HG02870 (cell line): ENCODE results near the gene NEUROD1.
"Not testable (repeated sequence)": the region's sequence is repeated elsewhere in the genome, so short reads cannot be mapped to it uniquely, and the experiment has no call there.

Experiments used
- ATAC-seq: cut with Tn5 transposase; IDR thresholded peaks from one replicate; pipeline ENCODE4 v1.9.1; 2021; ENCODE audit warnings: mild to moderate bottlenecking, moderate library complexity; ENCODE audit not compliant: unreplicated experiment

NEUROD1 gene

DNA sequence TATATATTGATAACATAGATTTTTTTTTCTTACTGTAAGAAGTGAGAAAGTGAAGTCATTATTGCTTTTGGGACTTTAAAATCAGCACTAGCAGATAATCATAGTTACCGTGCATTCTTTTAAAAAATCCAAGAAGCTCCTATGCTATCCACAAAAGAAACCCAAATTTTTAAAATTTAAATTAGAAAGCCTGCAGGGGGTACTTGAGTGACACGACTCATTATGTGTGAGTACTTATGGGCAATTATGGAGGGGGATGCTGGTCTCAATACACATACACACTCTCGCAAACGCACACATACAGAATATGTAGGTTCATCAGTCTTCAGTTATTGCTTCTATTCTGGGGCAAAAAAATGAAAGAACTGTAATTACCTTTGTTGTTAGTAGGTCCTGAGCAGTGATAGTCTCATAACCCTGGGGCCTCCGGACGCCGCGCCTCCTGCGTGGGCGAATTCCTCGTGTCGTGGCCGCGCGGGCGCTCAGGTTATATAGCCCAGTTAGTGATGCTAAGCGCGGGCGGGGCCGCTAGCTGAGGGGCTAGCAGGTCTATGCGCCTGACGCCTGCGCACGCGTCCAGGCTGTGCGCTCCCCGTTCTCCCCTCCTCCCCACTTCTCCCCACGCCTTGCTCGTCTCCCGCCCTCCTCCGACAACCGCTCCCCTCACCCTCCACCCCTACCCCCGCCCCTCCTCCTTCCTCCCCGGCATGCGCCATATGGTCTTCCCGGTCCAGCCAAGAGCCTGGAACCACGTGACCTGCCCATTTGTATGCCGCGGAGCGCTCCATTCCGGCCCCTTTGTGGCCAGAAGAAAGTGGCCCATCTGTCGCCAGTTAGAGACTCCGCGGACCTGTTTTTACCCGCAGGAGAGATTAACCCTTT is at the start of gene NEUROD1:
Gene NEUROD1 (minus strand): TSS at position 463 of the 882 bp plus-strand sequence. CDS start 1,657 bp downstream, outside the sequence.
- no peak for ATAC-seq

DNA sequence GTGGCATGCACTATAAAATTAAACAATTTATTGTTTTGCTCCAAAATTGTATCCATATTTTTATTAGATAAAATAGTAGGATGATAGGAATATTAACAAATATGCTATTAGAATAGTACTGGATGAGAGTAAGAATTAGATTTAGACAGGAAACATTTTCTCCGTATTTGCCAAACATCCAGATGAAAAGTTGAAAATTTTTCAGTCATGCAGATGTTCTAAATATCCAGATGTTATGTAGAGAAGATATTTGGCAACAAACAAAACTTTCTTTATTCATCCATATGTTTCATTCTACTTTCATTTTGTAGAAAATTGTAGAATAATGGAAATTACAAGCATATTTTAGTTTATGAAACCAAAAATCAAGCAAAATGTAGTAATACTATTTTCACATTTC is 45.2 kb upstream of the NEUROD1 start:
- ATAC-seq: no peak

DNA sequence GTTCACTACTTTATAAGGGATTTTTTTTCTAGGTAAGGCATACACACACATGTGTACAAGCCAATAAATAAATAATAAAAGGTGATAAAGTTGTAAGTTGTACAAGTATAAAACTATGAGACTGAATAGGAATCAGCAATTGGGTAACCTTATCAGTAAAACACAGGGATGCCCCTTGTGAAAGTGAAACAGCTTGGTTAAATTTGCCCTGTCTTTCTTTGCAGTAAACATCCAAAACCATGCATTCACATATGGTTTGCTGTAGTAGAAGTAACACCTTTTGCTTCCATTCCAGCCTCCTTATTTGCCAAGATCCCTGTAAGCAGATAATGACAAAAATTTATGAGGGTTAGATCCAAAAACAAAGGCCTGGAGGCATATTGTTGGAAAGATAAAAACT is 44.3 kb upstream of the NEUROD1 start:
- no peak for ATAC-seq

DNA sequence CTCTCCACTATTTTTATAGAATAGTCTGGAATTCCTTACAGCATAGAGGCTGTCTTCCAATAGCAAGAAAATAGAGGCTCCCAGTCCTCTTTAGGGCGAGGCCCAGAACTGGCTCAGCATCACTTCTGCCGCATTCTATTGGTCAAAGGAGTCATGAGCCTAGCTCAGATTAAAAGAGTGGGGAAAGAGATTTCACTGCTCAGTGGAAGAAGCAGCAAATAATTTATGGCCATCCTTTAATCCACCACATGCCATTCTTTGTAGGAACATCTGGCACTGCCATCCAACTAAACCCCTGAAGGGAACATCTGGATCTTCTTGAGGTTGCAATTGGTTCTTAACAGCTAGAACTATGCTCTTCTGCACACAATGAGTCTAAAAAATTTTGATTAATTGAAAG is 43.4 kb upstream of the NEUROD1 start:
- no peak for ATAC-seq

DNA sequence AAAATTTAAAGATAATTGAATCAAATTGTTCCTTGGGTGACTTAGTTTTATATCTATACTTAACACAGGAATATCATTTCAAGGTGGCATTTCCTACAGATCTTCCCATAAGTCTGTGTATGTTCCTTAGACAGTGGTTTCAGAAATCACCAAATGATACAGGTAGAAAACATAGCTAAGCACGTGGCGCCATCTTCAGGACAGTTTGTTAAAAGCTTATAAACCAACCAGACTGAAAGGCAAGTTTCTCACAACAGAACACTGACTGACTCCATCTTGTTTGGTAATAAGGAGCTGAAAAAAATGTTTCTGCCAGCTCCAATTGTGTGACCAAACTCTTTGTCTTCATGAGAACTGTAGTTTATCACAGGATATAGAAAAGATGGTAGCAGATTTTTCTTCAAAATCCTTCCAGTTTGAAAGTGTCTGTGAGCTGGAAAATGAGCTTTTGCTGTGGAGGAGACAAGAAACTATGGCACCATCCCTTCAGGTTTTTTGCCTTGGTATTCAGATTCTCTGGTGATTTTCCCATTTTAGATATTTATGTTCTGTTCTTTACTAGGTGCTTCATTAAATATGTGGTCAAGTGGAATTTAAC is 34.8 kb upstream of the NEUROD1 start:
- ATAC-seq: peak; percentile 81

DNA sequence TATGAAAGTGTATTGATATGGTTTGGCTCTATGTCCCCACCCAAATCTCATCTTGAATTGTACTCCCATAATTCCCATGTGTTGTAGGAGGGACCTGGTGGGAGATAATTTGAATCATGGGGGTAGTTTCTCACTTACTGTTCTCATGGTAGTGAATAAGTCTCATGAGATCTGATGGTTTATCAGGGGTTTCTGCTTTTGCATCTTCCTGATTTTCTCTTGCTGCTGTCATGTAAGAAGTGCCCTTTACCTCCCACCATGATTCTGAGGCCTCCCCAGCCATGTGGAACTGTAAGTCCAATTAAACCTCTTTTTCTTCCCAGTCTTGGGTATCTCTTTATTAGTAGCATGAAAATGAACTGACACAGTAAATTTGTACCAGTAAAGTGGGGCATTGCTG is 30.7 kb upstream of the NEUROD1 start:
- ATAC-seq: not testable (repeated sequence)

DNA sequence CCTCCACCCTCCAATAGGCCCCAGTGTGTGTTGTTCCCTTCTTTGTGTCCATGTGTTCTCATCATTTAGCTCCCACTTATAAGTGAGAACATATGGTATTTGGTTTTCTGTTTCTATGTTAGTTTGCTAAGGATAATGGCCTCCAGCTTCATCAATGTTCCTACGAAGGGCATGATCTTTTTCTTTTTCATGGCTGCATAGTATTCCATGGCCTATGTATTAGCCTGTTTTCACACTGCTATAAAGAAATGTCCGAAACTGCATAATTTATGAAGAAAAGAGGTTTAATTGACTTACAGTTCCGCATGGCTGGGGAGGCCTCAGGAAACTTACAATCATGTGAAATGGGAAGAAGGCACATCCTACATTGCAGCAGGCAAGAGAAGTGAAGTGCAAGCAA is 22.2 kb upstream of the NEUROD1 start:
- not testable (repeated sequence) for ATAC-seq

DNA sequence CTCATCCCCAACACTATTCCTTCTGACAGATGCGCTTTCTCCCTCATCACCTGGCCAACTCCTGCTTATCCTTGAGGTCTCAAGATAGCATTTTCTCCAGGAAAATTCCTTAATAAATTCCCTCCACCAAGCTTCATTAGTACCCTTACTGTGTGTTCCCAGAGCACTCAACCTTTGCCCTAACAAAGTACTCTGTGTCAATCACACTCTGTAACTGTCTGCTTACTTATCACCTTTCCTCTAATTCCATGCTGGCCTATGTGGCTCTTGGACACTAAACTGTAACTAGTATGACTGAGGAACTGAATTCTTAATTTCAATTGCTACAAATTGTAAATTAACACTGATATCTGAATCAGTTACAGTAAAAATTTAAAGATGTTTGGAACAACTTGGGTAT is 17.9 kb upstream of the NEUROD1 start:
- ATAC-seq: no peak

DNA sequence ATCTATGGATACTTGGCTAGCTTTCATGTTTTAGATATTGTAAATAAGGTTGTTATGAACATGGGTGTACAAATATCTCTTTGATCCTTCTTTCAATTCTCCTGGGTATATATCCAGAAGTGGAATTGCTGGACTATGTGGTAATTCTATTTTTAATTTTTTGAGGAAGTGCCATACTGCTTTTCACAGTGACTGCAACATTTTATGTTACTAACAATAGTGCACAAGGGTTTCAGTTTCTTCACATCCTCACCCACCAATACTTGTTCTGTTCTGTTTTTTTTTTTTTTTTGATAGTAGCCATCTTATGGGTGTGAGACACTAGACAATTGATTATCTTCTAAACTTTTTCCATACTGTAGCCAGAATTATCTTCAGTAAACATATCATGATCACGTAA is 17.3 kb upstream of the NEUROD1 start:
- ATAC-seq: no peak

DNA sequence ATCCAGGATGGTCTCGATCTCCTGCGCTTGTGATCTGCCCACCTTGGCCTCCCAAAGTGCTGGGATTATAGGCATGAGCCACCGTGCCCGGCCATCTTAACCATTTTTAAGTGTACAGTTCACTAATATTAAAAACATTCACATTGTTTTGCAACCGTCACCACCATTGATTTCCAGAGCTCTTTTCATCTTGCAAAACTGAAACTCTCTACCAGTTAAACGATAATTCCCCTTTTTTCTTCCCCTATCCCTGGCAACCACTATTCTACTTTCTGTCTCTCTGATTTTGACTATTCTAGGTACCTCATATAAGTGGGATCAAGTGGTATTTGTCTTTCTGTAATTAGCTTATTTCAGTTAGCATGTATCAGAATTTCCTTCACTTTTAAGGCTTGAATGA is 16.8 kb upstream of the NEUROD1 start:
- no peak for ATAC-seq

DNA sequence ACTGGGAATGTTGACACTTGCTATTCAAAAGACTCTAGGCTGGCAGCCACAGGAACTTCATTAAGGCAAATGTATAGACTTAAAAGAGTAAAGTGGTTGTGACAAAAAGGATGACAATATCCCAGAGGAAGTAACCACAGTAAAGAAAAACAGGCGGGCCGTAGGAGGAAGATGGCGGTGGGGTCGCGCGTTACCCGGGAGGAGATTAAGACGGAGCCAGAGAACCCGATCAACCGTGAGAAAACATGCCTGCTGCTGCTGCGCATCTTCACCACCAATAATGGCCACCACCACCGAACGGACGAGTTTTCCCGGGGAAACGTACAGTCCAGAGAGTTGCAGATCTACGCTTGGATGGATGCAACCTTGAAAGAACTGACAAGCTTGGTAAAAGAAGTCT is 14.0 kb upstream of the NEUROD1 start:
- ATAC-seq: no peak

DNA sequence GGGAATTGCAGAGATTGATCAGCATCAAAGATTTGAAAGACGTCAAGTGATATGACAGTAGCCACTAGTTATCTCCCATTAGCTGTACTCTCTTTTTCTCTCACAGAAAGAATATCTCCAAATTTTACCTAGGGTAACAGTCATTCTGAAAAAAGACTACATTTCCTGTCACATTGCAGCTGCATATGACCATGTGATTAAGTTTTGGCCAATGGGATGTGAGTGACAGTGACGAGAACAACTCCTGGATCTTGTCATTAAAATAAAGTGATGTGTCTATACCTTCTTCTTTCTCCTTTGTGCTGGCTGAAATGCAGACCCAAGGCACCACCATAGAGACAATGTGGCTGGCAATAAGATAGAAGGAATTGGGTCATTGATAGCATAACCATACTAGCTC is 10.5 kb upstream of the NEUROD1 start:
- no peak for ATAC-seq

DNA sequence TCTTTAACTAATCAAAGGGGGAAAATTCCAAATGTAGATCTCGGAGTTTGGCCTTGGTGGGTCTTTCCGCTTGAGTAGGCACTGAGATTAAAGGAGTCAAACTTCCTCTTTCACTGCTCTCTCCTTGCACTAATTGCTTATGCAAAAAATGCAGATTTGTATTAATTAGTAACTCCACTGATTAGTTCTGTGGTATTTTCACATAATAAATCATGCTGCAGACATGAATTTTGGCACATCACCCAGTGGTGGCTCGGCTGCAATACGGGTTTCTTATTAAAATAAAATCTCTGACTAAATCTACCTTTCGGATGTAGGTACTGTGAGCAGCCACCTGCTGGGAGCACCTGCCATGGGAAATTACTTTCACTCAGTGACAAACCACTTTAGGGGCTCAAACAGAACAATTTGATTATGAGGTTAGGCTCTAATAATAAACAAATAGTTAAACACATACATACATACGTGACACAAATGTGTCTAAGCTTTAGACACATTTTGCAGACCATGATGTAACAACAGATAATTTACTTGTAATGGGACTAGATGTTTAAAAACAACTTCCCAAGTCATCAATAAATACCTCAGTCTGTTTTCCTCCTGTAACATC is 6.4 kb upstream of the NEUROD1 start:
- no peak for ATAC-seq

DNA sequence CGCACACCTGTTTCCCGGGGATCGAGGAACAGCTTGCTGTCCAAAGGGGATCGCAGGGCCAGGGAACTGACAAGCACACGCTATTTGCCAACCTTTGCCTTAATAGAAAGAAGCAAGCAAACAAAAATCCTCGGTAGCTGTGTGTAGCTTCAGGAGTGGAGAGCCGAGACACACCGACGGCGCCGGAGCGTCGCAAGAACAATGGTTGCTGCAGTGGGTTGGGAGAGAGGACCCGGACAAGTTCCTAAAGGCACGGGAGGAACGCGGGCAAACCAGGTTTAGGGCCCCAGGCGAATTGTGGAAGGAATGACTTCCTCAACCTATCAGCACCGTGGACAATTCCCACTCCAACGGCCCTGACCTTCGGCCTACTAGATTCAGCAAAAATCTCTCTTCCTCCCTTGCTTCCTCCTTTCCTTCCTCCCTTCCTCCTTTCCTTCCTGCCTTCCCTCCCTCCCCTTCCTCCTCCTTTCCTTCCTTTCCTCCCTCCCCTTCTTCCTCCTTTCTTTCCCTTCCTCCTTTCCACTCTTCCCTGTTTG is 4.9 kb upstream of the NEUROD1 start:
- no peak for ATAC-seq

DNA sequence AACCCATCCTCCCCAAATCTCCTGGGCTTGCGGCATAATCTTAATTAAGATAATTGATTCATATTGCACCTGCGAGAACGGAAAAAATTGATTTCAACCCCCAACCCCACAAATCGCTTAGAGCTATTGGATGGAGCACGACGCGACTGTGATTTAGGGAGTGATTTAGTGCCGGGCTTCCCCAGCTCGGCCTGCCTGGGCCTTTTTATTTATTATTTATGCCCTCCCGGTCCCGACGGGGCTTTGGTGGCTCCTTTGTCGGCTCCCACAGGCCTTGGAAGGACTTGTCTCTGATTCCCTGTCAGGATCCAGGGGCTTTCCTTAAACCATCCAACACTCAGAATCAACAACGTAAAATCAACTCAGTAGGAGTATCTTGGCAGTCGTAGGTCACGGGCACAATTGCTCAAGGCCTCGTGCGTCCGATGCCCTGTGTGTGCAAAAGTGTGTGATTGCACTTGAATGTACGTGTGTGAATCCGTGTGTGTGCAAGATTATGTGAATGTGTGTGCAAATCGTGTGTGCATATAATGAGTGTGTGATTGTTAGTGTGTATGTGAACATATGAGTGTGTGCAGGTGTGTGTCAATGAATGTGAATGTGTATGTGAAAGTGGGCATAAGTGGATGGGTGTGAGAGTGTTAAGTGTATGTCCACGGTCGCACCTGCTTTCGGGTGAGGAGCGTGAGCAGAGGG is 4.3 kb upstream of the NEUROD1 start:
- no peak for ATAC-seq

DNA sequence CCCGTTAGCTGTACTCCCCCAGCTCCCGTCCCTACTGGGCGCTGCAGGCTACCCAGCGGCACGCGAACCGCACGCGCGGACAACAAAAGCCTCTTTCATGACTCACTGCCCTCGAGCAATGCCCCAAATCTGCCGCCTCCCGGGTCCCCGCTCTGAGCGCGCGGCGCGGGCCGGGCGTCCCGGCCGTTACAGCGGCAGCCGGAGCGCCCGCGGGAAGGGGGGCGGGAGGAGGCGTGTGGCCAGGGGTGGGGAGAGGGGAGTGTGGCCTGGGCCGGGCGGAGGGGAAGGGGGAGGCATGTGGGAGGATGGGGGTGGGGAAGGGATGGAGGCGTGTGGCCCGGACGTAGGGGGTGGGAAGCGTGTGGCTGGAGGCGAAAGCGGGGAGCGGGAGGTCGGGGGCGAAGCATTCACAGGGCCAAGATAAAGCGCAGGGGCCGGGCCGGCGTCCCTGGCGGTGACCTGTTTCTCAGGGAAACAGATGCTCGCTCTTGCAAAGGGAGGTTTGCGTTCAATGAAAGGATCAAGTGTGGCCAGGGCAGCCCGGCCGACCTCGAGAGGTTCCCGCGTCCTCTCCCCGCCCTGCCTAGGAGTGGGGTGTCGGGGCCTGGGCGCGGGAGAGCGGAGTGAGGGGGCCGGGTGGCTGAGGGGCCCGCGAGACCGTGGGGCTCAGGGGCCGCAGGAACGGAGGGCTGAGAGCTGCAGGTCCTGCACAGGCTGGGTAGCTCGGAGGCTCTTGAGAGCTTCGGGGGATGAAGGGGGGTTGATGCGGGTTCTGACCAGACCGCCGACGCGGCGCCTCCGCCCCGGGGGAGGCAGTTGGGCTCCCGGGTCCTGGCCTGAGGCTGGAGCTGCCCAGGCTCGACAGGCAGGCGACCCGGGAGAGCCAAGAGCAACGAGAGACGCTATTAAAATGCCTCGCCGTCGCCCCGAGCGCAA is 3.5 kb upstream of the NEUROD1 start:
- no peak for ATAC-seq

DNA sequence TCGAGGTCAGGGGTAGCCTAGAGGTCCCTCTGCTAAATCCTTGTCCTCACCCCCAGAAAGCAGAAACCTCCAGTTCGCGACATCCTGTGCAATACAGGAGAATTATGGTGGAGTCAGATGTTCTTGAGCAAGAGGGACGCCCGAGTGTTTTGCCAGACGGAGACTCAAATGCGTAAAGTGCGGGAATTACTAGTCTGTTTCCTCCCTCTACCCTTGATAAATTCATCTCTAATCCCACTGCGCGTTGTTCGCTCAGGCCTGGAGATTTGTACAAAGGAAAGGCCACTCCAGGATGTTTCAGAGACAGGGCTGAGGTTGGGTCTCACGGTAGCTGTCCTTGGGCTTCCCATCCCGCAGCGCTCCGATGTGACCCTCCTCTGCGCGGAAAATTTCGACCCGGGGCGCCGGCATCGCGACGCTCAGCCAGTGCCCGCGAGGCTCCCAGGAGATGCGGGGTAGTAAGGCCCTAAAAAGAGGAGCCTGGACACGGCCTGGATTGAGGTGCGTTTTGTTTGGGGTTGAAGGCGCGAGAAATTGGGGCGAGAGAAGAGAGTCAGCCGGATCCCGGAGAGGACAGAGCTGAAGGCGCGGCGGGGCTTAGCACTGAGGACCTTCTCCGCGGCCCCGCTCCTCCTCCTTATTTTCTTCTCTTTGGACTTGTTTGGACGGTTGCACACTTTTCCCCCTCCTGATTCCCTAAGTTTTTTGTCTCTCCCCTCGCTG is 2.6 kb upstream of the NEUROD1 start:
- ATAC-seq: no peak

DNA sequence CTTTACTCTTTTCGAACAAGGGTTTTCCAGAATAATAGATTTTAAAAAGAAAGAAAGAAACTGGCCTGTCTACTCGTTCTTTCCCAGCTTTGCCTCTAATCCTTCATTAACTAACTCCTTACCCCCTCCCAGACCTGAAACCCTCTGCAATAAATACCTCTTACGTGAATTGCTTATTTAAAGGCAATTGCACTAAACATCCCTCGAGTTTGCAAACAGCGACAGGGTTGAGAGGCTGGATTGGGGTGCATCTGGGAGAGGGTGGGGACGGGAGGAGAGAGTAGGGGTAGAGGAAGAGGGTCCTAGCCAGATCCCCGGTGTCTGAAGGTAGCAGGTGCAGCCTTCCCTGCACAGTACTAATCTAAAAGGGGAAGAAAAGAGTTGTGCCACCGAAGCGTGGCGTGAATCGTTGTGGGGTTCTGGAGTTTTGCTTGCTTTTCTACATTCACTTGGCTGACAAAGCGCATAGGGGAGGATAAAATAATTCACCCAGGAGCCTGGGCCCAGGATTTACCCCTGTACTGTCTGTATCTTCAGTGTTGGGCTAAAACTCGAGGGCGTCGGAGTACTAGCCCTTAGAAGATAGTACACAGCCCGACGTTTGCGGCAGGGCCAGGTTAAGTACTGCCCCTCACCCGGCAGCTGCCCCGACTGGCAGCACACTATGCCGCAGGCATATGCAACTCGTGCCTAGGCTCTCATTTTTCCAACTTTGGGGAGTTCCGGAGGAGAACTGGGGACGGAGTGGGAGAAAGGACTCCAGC is 1.9 kb upstream of the NEUROD1 start:
- no peak for ATAC-seq
